Sigmoid colon (tissue), 7 donors: ENCODE measurements around the gene TMEM74B. TPM values are rescaled to one million over a fixed set of nuclear protein-coding genes. Genes with fewer than 3 reads are reported as not detected.

Source experiments
- DNase-seq: peaks from one replicate; pipeline ENCODE4 v3.0.0-alpha.2; 2019
- H3K27ac ChIP-seq, 4 donors: fragments of 200-600 bp; sonication (generic); one replicate each; pipeline ENCODE4 v1.5.1; 2016 to 2019; ENCODE audit warnings: mild to moderate bottlenecking in 1 of 4
- H3K27me3 ChIP-seq, 3 donors: fragments of 200-600 bp; sonication (generic); one replicate each; pipeline ENCODE4 v1.5.1; 2019; ENCODE audit warnings: mild to moderate bottlenecking in 1 of 3
- H3K36me3 ChIP-seq, 4 donors: fragments of 200-600 bp; sonication (generic); one replicate each; pipeline ENCODE4 v1.5.1; 2016 to 2019
- H3K4me1 ChIP-seq, 4 donors: fragments of 200-600 bp; sonication (generic); one replicate each; pipeline ENCODE4 v1.5.1; 2017 to 2019
- H3K4me3 ChIP-seq, 4 donors: fragments of 200-600 bp; sonication (generic); one replicate each; pipeline ENCODE4 v1.5.1; 2017 to 2019; ENCODE audit warnings: mild to moderate bottlenecking in 2 of 4, moderate library complexity in 1 of 4
- H3K9me3 ChIP-seq, 4 donors: fragments of 200-600 bp in 3 of 4; sonication (generic) in 3 of 4; one replicate each; pipeline versions ENCODE4 v1.5.1 to v1.6.1; 2013 to 2019
- EP300 ChIP-seq, 4 donors: sonication (generic); formaldehyde crosslinking; IDR thresholded peaks; one replicate each; pipeline ENCODE4 v1.6.1; 2017; ENCODE audit warnings: antibody characterized with exemption in 4 of 4
- POLR2A ChIP-seq, 2 donors: fragments of 450-650 bp; IDR thresholded peaks; one replicate each; pipeline ENCODE4 v1.6.1; 2016; ENCODE audit warnings: antibody characterized with exemption in 2 of 2, mild to moderate bottlenecking in 2 of 2, moderate library complexity in 2 of 2
- POLR2AphosphoS5 ChIP-seq, 4 donors: sonication (generic); formaldehyde crosslinking; IDR thresholded peaks; one replicate each; pipeline ENCODE4 v1.6.1; 2017; ENCODE audit warnings: antibody characterized with exemption in 4 of 4
- WGBS, 2 donors: extraction: QIAGEN DNeasy Blood & Tissue Kit; methylation state at CpG; one replicate each; pipeline ENCODE4 v1.1.7; 2013; 5-methylcytosine and 5-hydroxymethylcytosine counted together
- intact Hi-C: fragments of 100-400 bp; cut with DNase I; formaldehyde crosslinking; loops from one replicate; pipeline ENCODE4 v1.15.1; 2023
- polyA plus RNA-seq, 3 donors: library from polyadenylated mRNA; stranded (reverse); fragments of 200-250 nt; gene quantifications; one replicate each; pipeline ENCODE4 v1.2.3, GENCODE V29; 2013
- total RNA-seq, 4 donors: library from RNA; depleted of rRNA; stranded (reverse); fragments of >200 nt; gene quantifications; one replicate each; pipeline ENCODE4 v1.1.0, GENCODE V29; 2016
- TF ChIP-seq, protein P1 (sequence below), 4 experiments: fragments of 450-650 bp in 3 of 4; fragments of 200-600 bp in 1 of 4; IDR thresholded peaks; one replicate each; pipeline ENCODE4 v1.5.1; 2016 to 2019; ENCODE audit warnings: antibody characterized with exemption in 4 of 4, mild to moderate bottlenecking in 3 of 4, moderate library complexity in 2 of 4
- donor health status: healthy with polysubstance abuse.
- donor health status: Bipolar disorder and iron deficiency.
- donor health status: healthy.

TMEM74B gene
- total RNA-seq (under 1 TPM in 1 of 4 donors, not detected in 3; 0.33 TPM), polyA plus RNA-seq (1 to 10 TPM in 1 of 3 donors, not detected in 2; 2.9 TPM)

DNA sequence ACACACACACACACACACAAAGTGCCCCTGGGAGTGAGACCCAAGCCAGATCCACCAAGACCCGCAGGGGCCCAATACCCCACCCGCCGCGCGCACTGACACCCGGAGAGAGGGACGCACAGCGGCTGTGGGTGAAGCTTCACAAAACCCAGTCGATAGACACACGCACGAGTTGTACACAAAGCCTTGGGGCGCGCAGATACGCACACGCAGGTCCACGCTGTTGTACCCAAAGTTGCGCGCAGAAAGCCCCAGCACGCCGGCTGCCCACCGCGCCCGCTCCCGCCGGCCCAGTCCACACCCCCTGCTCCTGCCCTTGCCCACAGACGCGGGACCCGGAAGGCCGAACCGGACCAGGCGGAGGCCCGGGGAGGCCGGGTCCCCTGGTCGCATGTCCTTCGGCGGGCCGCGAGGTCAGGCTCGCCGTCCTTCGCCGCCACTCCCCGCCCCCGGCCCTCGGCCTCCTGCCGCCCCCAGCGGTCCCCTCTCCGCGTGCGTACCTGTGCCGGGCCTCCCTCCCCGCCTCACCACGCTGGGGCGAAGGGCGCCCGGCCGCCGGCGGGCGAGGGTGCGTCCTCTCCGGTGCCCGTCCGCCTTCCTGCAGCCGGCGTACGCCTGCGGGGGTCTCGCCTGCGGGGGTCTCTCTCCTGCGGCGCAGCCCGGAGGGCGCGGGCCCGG, at the start of gene TMEM74B:
TMEM74B (minus strand) TSS at position 344 of the 678 bp plus-strand sequence. CDS start 1,180 bp downstream, outside the sequence.
- Histone ChIP-seq H3K36me3 (no peaks in the 10 kb centered on the region), H3K27me3 (peaks cover 26 to 43% (median 30%) of the 10 kb centered on the region in 3 donors), H3K9me3 (no peaks in the 10 kb centered on the region), H3K27ac (no peak within 1 kb of the TSS), H3K4me3 (peak within 1 kb of the TSS in 3 of 4 donors; percentile 29 to 46 (median 44)), H3K4me1 (peaks cover 0 to 16% (median 14%) of the 10 kb centered on the region in 4 donors)
- no peak for TF ChIP-seq POLR2A (IDR thresholded peaks at IDR 0.05)
- TF ChIP-seq, protein P1, sequence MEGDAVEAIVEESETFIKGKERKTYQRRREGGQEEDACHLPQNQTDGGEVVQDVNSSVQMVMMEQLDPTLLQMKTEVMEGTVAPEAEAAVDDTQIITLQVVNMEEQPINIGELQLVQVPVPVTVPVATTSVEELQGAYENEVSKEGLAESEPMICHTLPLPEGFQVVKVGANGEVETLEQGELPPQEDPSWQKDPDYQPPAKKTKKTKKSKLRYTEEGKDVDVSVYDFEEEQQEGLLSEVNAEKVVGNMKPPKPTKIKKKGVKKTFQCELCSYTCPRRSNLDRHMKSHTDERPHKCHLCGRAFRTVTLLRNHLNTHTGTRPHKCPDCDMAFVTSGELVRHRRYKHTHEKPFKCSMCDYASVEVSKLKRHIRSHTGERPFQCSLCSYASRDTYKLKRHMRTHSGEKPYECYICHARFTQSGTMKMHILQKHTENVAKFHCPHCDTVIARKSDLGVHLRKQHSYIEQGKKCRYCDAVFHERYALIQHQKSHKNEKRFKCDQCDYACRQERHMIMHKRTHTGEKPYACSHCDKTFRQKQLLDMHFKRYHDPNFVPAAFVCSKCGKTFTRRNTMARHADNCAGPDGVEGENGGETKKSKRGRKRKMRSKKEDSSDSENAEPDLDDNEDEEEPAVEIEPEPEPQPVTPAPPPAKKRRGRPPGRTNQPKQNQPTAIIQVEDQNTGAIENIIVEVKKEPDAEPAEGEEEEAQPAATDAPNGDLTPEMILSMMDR (IDR thresholded peaks at IDR 0.05), result no peak
- TF ChIP-seq POLR2AphosphoS5 (IDR thresholded peaks at IDR 0.05), result no peak
- DNase-seq, result no peak
- intact Hi-C loops, result no loop called here
- 1 to 3% methylated on average over 76 of the region's 76 CpGs for WGBS, 2 donors

DNA sequence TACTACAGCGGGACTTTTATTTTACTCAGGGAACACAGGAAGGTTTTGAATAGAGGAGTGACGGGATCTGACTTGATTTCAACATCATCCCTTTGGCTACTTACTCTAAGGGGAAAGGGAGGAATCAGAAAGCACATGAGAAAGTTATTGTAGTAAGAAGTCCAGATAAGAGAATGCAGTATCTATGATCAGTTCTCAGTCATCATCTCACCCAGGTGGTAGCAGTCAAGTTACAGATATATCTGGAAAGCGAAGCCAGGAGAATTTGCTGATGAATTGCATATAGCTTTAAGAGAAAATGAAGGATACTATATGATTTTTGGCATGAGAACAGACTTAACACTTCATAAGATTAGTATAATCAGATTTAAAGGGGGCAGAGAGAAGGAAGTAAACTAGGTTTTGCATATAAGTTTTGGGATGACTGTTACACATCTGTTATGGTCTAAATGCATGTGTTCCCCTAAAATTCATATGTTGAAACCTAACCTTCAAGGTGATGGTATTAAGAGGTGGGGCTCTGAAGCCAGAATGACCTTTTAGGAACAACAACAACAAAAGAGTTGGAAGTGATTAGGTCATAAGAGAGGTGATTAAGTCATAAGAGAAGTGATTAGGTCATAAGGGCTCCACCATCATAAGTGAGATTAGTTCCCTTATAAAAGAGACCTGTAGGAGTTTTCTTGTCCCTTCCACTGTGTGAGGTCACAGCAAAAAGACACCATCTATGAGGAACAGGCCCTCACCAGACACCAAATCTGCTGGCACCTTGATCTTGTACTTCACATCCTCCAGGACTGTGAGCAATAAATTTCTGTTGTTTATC, 47.7 kb upstream of the TMEM74B start:
- 89 to 93% methylated on average over 3 of the region's 3 CpGs for WGBS, 2 donors
- no peaks in the 10 kb centered on the region for H3K9me3 ChIP-seq
- peaks cover 3 to 43% (median 18%) of the 10 kb centered on the region in 3 donors for H3K27me3 ChIP-seq
- DNase-seq, result no peak
- no peak overlapping the region for H3K4me3 ChIP-seq
- no peak for TF ChIP-seq POLR2A (IDR thresholded peaks at IDR 0.05)
- no peak for TF ChIP-seq EP300 (IDR thresholded peaks at IDR 0.05)
- TF ChIP-seq, protein P1 (IDR thresholded peaks at IDR 0.05), result no peak
- no peak for TF ChIP-seq POLR2AphosphoS5 (IDR thresholded peaks at IDR 0.05)
- no peaks in the 10 kb centered on the region for H3K4me1 ChIP-seq
- H3K36me3 ChIP-seq, result no peaks in the 10 kb centered on the region
- no peak overlapping the region for H3K27ac ChIP-seq
- intact Hi-C loops, result no loop called here

DNA sequence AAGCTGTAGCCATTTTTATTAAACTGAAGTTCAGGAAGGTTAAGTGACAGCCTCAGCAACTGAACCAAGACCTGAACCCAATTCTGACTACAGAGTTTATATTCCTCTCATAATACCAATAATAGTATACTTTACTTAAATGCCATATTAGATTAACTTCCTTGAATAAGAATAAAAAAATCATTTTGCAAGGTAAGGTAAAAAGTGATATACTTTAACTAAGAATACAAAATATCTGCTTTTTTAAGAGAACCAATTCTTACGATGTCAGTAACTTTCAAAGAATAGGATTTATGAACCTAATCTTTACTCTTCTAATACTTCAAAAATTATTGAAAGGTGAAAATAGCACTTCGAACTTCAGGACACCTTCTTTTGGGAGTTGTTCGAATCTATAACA, 44.8 kb upstream of the TMEM74B start:
- TF ChIP-seq EP300 (IDR thresholded peaks at IDR 0.05) (no peak), POLR2A (IDR thresholded peaks at IDR 0.05) (no peak), POLR2AphosphoS5 (IDR thresholded peaks at IDR 0.05) (no peak)
- TF ChIP-seq, protein P1 (IDR thresholded peaks at IDR 0.05), result no peak
- Histone ChIP-seq H3K4me3 (no peak overlapping the region), H3K27me3 (peaks cover 9 to 59% (median 35%) of the 10 kb centered on the region in 3 donors), H3K27ac (no peak overlapping the region), H3K36me3 (no peaks in the 10 kb centered on the region), H3K9me3 (no peaks in the 10 kb centered on the region), H3K4me1 (peaks cover 0 to 19% (median 14%) of the 10 kb centered on the region in 4 donors)
- 86 to 90% methylated on average over 3 of the region's 3 CpGs for WGBS, 2 donors
- no peak for DNase-seq
- intact Hi-C loops, result no loop called here

DNA sequence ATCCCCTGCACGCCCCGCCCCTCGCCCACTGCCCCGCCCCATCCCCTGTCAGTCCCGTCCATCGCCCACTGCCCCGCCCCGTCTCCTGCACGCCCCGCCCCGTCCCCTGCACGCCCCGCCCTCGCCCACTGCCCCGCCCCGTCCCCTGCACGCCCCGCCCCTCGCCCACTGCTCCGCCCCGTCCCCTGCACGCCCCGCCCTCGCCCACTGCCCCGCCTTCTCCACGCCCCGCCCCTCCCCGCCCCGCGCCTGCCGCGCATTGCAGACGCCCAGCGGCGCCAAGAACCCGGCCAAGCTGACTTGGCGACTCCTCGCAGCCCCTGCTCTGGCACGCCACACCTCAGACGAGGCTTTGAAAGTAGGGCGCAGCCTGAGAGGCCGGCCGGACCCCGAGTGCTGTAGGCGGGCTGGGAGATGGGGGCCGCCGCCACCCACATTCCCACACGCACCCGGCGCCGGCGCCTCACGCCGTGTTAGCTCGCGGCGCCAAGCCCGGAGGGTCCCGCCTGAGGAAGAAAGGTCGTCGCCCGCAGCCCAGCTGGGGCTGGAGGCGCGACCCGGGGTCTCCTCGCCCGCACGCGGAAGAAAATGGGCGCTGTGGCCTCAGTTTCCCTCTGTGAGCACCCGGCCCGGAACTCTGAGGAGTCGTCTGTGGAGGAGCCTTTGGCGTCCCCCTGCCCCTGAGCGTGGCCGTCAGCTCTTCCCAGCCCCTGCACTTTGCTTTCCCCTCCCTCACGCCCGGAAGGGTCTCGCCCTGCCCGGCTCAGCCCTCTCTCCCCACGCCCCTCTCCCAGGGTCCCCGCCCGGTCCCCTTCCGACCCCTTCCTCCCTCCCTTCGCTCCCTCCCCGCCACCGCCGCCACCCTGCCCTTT, 41.2 kb upstream of the TMEM74B start, which contains the start of gene RAD21L1:
RAD21L1 (plus strand) TSS at position 262 of the 872 bp plus-strand sequence. CDS start 2,410 bp downstream, outside the sequence.
- no peaks in the 10 kb centered on the region for H3K9me3 ChIP-seq
- H3K27me3 ChIP-seq, result peaks cover 9 to 50% (median 35%) of the 10 kb centered on the region in 3 donors
- intact Hi-C loops, result loop anchor here (2.0 kb wide), 1 partner anchor 41 kb away; the partner anchor contains the start of gene SNPH
- WGBS, 2 donors, result 2% methylated on average over 88 of the region's 88 CpGs
- H3K36me3 ChIP-seq, result no peaks in the 10 kb centered on the region
- peak; percentile 83 for DNase-seq
- peak within 1 kb of the TSS in 3 of 4 donors; percentile 27 to 65 (median 32) for H3K27ac ChIP-seq
- TF ChIP-seq POLR2AphosphoS5 (IDR thresholded peaks at IDR 0.05), result peak in 1 of 4 donors; percentile 33
- TF ChIP-seq, protein P1 (IDR thresholded peaks at IDR 0.05), result no peak
- peaks cover 0 to 19% (median 14%) of the 10 kb centered on the region in 4 donors for H3K4me1 ChIP-seq
- H3K4me3 ChIP-seq, result peak within 1 kb of the TSS; percentile 36 to 63 (median 52)
